CD4-positive, alpha-beta T cell treated with Interleukin-12 subunit alpha and Interleukin-12 subunit beta, for 1 hour (primary cell): ENCODE data around the gene ZNF577.
"Not testable (repeated sequence)": the region's sequence is repeated elsewhere in the genome, so short reads cannot be mapped to it uniquely, and the experiment has no call there.

Experiments used
- DNase-seq: peaks from one replicate; pipeline ENCODE4 v3.0.0-alpha.2; 2020

Gene ZNF577

GRCh38 chr19:51887522-51888498, at the start of gene ZNF577:
Gene ZNF577, minus strand, starts transcription at chr19:51887951. Its CDS starts 7,569 bp downstream, at chr19:51880382.
- DNase-seq: peak; percentile 79

- DNase-seq: no peak
Observed at GRCh38 chr19:51931921-51932320, 44.2 kb upstream of the ZNF577 start.

- no peak for DNase-seq
Observed at GRCh38 chr19:51927859-51928258, 40.1 kb upstream of the ZNF577 start.

GRCh38 chr19:51926784-51927741, 39.3 kb upstream of the ZNF577 start, which contains the start of gene ZNF613:
Gene ZNF613, plus strand, starts transcription at chr19:51927472. Its CDS starts 8,749 bp downstream, at chr19:51936221.
- DNase-seq: peak; percentile 87

GRCh38 chr19:51926426-51926783, 38.7 kb upstream of the ZNF577 start:
- DNase-seq: no peak

GRCh38 chr19:51921949-51922348, 34.2 kb upstream of the ZNF577 start:
- peak; percentile 5 for DNase-seq

GRCh38 chr19:51919606-51920005, 31.9 kb upstream of the ZNF577 start:
- no peak for DNase-seq

GRCh38 chr19:51916167-51916566, 28.4 kb upstream of the ZNF577 start:
- no peak for DNase-seq

- DNase-seq: no peak
Observed at GRCh38 chr19:51915324-51915867, 27.6 kb upstream of the ZNF577 start.

GRCh38 chr19:51907981-51908380, 20.2 kb upstream of the ZNF577 start:
- not testable (repeated sequence) for DNase-seq

- DNase-seq: not testable (repeated sequence)
Observed at GRCh38 chr19:51906108-51906507, 18.4 kb upstream of the ZNF577 start.

GRCh38 chr19:51905639-51906038, 17.9 kb upstream of the ZNF577 start:
- not testable (repeated sequence) for DNase-seq

- no peak for DNase-seq
Observed at GRCh38 chr19:51905206-51905605, 17.5 kb upstream of the ZNF577 start.

GRCh38 chr19:51904331-51905165, 16.8 kb upstream of the ZNF577 start, which contains the start of gene ZNF649:
Gene ZNF649, minus strand, starts transcription at chr19:51905017. Its CDS starts 4,910 bp downstream, at chr19:51900107.
- DNase-seq: peak; percentile 82

GRCh38 chr19:51903192-51903591, 15.4 kb upstream of the ZNF577 start:
- DNase-seq: no peak

- DNase-seq: no peak
Observed at GRCh38 chr19:51901860-51902259, 14.1 kb upstream of the ZNF577 start.

- DNase-seq: no peak
Observed at GRCh38 chr19:51891193-51891747, 3.5 kb upstream of the ZNF577 start.

GRCh38 chr19:51889934-51890333, 2.2 kb upstream of the ZNF577 start:
- DNase-seq: no peak

GRCh38 chr19:51884713-51885112, 3.0 kb downstream of the ZNF577 start:
- no peak for DNase-seq

GRCh38 chr19:51882518-51882917, 5.2 kb downstream of the ZNF577 start:
- DNase-seq: no peak

GRCh38 chr19:51873097-51873496, 14.7 kb downstream of the ZNF577 start:
- no peak for DNase-seq
